BE2C (cell line): ENCODE results near the gene ICA1.

Experiments
- DNase-seq: peaks from one replicate; pipeline ENCODE4 v3.0.0-alpha.2; 2020
- H3K27me3 ChIP-seq: fragments of 250-450 bp; sonication (Bioruptor Pico); 2 replicates; pipeline ENCODE4 v1.5.1; 2020; ENCODE audit warnings: mild to moderate bottlenecking
- H3K36me3 ChIP-seq: fragments of 250-450 bp; sonication (Bioruptor Pico); 2 replicates; pipeline ENCODE4 v1.5.1; 2020; ENCODE audit warnings: mild to moderate bottlenecking
- H3K4me1 ChIP-seq: fragments of 250-450 bp; sonication (Bioruptor Pico); 2 replicates; pipeline ENCODE4 v1.5.1; 2020
- H3K4me3 ChIP-seq: 2 replicates; pipeline ENCODE4 v1.5.1; 2011; ENCODE audit warnings: low read depth, low read length
- H3K9me3 ChIP-seq: fragments of 250-450 bp; sonication (Bioruptor Pico); 2 replicates; pipeline ENCODE4 v1.5.1; 2020
- TF ChIP-seq, protein P1 (sequence below): IDR thresholded peaks from 2 replicates; pipeline ENCODE4 v1.5.1; 2012; ENCODE audit warnings: mild to moderate bottlenecking, low read depth, low read length

The ICA1 gene

DNA sequence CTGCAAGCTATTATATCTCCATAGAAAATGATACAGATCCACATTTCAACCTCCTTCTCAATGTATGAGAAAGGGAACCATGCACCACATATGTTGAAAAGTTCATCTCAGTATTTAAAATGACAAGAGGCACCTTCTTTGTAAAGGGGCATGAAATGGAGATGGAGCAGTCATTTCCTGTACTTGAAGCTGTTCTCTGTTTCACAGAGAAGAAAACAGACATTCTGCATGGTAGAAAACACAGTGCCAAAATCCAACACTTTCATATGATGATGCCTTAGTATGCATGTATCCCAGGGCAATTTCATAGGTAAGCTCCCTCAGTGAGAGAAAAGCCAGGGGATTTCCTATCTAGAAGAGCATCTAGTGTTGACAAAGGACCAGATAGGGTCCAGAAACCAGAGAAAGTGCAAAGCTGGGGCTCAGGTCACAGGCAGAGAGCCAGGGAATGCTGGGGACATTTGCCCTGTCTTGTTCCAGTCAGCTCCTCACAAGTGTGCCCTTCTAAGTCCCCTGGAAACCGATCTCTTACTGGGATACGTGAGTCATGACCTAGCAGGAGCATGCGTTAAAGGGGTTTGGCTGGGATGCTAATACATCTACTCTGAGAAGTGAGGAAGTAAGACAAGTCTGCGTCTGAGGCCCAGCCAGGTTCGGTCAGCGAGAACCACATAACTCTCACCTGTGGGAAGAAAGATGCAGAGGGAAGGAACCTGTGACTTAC lies 118.7 kb downstream of the ICA1 start:
- TF ChIP-seq, protein P1, sequence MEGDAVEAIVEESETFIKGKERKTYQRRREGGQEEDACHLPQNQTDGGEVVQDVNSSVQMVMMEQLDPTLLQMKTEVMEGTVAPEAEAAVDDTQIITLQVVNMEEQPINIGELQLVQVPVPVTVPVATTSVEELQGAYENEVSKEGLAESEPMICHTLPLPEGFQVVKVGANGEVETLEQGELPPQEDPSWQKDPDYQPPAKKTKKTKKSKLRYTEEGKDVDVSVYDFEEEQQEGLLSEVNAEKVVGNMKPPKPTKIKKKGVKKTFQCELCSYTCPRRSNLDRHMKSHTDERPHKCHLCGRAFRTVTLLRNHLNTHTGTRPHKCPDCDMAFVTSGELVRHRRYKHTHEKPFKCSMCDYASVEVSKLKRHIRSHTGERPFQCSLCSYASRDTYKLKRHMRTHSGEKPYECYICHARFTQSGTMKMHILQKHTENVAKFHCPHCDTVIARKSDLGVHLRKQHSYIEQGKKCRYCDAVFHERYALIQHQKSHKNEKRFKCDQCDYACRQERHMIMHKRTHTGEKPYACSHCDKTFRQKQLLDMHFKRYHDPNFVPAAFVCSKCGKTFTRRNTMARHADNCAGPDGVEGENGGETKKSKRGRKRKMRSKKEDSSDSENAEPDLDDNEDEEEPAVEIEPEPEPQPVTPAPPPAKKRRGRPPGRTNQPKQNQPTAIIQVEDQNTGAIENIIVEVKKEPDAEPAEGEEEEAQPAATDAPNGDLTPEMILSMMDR: no peak
- no peak for DNase-seq
- no peaks in the 10 kb centered on the region for H3K27me3 ChIP-seq
- H3K9me3 ChIP-seq: no peaks in the 10 kb centered on the region
- peaks cover 13% of the 10 kb centered on the region for H3K4me1 ChIP-seq
- no peak overlapping the region for H3K4me3 ChIP-seq
- H3K36me3 ChIP-seq: peaks cover 27% of the 10 kb centered on the region

DNA sequence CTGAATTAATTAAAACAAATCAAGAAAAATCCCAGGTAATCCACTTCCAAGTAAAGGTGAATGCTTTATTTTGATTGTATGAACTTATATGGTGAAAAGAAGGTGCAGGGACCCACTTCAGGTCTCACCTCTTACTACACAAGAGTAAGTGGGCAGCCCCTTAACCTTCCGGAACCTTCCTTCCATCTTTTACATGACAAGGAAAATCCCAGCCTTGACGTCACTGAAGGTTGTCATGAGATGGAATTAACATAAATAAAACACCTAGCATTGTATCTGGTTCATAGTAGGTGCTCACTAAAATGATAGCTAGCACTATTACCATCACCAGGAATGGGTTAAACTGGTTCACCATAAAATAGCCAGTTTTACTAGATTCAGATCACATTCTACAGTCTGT lies 119.5 kb downstream of the ICA1 start:
- DNase-seq: no peak
- Histone ChIP-seq H3K4me1 (peaks cover 8% of the 10 kb centered on the region), H3K9me3 (no peaks in the 10 kb centered on the region), H3K36me3 (peaks cover 27% of the 10 kb centered on the region), H3K27me3 (no peaks in the 10 kb centered on the region), H3K4me3 (no peak overlapping the region)
- TF ChIP-seq, protein P1: no peak

DNA sequence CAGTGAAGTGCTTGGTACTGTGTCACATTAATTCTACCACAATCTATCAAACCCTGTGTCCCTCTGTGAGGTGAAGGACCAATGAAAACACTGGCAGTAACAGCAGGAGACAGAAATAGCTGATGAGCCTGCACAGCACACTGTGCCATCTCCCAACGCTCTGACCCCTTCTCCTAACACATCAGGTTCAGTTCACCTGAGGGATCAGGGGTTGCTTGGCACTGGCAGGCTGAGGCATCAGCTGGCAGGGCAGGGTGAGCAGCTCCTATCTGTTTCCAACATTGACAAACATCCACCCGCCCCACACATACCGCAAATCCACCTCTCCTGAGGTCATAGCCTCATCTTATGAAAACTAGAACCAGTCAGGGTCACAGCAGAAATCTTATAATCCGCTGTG lies 120.9 kb downstream of the ICA1 start:
- Histone ChIP-seq H3K36me3 (peaks cover 32% of the 10 kb centered on the region), H3K27me3 (no peaks in the 10 kb centered on the region), H3K4me3 (no peak overlapping the region), H3K9me3 (no peaks in the 10 kb centered on the region), H3K4me1 (no peaks in the 10 kb centered on the region)
- DNase-seq: no peak
- TF ChIP-seq, protein P1: no peak

DNA sequence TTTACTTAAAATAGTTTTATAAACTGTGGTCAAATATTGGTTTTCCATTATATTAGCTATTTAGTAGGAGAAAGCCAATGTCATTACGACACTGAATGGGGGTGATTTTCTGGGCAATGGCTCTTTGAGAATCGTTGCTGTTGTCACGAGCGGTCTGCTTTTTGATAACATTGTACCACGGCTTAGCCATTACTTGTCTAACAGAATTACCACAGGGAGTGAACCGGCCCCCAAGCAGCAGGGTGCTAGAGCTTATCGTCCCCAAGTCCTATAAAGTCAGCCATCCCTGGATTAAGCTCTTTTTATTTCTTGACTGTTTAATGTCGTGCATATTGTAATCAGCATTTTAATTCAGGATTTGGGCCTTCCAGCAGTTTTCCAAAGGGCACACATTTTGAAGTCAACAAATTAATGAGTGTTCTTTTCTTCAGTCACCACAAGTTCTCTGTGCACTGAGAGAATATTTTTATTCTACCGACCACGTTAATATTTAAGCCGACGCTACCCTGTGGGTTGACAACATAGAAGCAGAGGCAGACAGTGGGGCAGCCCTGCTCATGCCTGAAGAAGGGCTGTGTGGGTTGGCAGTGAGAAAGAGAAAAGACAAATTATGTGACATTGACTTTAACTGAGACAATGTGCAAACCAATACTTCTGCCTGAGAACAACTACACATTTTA lies 125.8 kb downstream of the ICA1 start:
- H3K27me3 ChIP-seq: no peaks in the 10 kb centered on the region
- H3K4me3 ChIP-seq: no peak overlapping the region
- H3K36me3 ChIP-seq: peaks cover 18% of the 10 kb centered on the region
- no peaks in the 10 kb centered on the region for H3K4me1 ChIP-seq
- TF ChIP-seq, protein P1: no peak
- no peak for DNase-seq
- no peaks in the 10 kb centered on the region for H3K9me3 ChIP-seq

DNA sequence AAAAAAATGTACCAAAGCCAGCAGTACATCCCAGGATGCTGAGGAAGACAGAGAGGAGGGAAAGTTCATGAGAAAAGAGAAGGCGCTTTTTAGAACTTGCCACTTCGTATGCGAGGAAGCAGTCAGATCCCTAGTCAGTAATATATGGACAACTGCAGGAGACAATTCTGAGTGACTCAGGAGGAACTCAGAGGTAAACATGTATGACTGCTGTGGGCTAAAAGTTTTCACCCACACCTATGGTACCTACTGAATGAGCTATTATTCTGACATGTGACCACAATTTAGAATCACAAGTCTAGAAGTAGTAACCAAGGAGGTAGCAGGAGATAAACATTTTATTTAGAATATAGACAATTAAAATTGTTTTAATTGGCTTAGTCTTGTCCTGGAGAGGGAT lies 126.5 kb downstream of the ICA1 start:
- H3K36me3 ChIP-seq: peaks cover 13% of the 10 kb centered on the region
- H3K9me3 ChIP-seq: no peaks in the 10 kb centered on the region
- H3K4me1 ChIP-seq: no peaks in the 10 kb centered on the region
- TF ChIP-seq, protein P1: no peak
- DNase-seq: no peak
- H3K4me3 ChIP-seq: no peak overlapping the region
- H3K27me3 ChIP-seq: no peaks in the 10 kb centered on the region

DNA sequence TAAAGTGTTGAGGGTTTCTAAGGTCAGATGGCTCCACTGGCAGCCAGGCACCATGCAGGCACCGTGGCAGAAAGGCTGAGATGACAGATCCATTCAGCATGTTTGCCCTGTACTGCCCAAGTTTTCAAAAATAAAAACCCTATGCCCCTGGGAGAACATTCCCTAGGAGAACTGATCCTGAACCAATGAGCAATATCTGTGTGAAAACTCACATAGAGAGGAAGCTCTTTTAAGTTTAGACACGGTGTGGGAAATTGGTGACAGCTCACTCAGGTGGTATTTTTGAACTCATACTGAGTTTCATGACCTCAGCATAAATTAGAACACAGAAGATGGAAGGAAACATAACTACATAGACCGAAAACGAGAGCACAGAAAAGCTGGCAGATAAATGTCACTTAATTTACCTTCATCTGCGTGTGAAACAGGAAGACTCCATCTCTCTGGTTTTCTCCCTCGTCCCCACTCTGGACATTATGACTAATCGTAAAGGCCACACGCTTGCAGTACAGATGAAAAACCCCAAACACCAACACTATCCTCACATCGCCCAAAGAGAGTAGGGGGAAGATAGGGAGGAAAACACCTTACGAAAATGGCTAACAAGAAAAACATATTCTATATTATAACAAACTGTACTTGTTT lies 127.8 kb downstream of the ICA1 start:
- TF ChIP-seq, protein P1: no peak
- no peaks in the 10 kb centered on the region for H3K27me3 ChIP-seq
- DNase-seq: no peak

More for the DNA sequence above, 127.8 kb downstream of the ICA1 start:
- Histone ChIP-seq H3K36me3 (peaks cover 17% of the 10 kb centered on the region), H3K4me3 (no peak overlapping the region), H3K4me1 (no peaks in the 10 kb centered on the region), H3K9me3 (no peaks in the 10 kb centered on the region)
